ENCODE measurements around the gene POC1A.

Gene POC1A

GRCh38 chr3:52084216-52084945, 69.8 kb downstream of the POC1A start:
- no peak for DNase-seq (ENCODE audit: low read depth)

GRCh38 chr3:52083556-52084087, 70.6 kb downstream of the POC1A start:
- DNase-seq (ENCODE audit: low read depth), result no peak

DNA sequence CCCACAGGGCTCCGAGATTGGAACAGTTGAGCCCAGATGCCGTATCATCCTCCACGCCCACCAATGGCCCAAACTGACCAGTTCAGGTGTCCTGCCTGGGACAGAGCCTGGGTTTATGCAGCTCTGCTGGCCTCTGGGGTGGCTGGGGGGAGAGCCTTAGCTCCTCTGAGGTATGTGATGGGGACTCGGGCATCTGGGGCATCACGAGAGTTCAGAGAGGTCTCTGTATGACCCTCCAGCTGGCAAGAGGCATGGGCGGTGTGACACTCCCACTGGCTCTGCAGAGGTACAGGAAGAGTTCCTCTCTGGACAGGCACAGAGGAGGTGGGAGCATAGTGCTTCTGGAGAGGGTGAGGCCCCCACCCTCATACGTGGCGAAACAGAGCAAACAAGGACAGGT, 71.3 kb downstream of the POC1A start:
- DNase-seq (ENCODE audit: low read depth), result no peak

GRCh38 chr3:52080830-52081719, 73.1 kb downstream of the POC1A start:
- DNase-seq (ENCODE audit: low read depth), result no peak

- DNase-seq (ENCODE audit: low read depth), result no peak
Measured at GRCh38 chr3:52079958-52080357, 74.3 kb downstream of the POC1A start.

DNA sequence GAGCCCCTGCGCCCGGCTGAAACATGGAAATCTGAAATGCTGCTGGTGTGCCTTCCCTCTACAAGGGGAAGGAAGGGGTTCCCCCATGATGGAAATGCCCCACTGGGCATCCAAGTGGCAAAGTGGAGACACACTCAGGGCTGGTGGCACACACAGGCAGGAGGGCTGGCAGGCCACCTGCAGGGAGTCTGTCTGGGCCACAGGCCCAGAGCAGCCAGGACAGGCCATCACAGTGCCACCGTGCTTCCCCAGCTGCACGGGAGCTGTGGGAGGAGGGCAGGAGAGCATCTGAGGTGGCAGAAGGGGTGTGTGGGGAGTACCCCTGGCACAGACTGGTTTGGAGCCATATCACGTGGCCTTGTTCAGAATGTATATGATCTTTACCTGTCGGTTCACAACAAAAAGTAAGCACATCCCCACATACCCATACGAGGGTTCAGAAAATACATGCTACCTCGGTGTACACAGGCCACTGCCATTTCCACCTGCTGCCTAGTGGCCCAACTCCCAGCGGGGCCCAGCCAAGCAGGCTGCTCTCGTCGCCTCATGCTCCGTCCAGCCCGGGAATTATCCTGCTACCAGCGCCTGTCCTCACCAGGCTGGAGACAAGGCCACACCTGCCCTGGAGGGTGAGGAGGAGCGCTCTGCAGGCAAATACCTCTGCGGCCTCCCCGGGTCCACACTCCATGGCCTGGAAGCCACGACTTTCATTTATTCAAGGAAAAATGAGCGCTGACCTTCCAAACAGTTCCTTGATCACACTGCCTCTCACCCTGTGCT, 75.3 kb downstream of the POC1A start:
- DNase-seq (ENCODE audit: low read depth), result no peak

DNA sequence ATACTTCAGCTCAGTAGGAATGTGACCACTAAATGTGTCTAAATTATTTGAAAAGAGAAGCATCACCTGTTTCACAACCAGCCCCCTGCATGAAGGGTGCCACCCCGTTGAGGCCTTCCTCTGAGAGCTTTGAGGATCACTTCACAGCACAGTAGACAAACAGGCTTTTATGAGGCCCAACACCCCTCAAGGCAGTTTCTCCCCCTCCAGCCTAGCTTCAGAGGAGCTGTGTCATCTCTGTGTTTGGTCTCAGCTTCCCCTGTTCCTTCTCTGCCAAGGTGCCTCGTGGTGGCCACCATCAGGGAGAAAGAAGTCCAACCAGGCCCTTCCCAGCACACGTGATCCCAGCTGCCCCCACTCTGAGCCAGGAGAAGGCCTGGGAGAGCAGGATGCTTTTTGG, 76.3 kb downstream of the POC1A start:
- DNase-seq (ENCODE audit: low read depth), result no peak

DNA sequence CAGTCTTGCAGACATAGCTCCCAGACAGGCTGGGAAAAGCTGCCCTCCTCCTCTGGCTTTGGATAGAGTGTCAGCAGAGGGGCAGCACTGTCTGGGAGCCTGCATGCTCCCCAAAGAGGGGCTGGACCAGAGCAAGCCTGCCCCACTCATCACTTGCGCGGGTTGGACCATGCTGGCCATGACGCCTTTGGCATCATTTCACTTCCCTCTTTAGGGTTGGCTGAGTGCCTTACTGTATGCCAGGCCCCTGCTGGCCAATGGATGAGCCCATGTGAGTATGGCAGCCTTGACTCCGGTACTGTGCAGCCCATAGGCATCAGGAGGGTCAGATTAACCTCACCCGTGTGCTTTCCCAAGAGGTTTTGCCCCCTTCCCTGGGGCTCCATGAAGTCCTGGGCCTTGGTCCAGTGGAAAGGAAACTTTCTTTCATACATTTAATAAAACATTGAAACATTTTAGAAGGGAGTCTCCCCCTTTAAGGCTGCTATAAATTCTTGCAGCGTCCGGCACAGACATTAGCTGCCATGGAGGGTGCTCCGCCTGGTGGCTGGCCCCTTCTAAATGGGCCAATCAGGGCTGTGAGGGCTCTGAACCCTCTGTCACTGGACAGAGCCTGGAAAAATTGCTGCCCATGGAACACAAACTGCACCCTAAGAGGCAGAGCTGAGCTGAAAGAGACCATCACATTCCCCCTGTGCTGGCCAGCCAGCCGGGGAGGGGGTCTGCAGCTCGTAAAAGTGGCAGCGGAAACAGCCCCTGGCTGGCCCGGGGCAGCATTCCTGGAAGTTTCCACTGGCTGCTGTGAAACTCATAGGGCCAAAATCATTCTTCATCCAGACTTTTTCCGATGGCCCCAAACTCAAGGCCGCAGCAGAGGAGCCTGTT, 77.1 kb downstream of the POC1A start:
- no peak for DNase-seq (ENCODE audit: low read depth)

- no peak for DNase-seq (ENCODE audit: low read depth)
Measured at GRCh38 chr3:52073490-52073889, 80.7 kb downstream of the POC1A start.

DNA sequence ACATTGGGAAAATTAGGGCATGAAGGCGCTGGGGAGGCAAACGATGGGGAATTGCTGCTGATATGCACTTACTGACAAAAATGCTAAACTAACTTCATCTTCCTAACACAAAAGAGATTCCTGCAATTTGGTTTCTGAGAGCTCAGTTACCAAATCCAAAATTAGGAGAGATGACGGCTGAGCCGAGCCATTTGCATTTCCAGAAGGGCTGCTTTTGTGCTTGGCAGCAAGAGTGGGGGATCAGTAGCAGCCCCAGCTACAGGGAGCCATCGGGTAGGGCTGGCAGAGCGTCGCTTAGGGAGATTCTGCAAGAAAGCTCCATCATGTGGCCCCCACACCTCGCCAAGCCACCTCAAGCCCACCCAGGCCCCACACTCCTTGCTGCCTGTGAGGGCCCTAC, 81.8 kb downstream of the POC1A start:
- DNase-seq (ENCODE audit: low read depth), result no peak

DNA sequence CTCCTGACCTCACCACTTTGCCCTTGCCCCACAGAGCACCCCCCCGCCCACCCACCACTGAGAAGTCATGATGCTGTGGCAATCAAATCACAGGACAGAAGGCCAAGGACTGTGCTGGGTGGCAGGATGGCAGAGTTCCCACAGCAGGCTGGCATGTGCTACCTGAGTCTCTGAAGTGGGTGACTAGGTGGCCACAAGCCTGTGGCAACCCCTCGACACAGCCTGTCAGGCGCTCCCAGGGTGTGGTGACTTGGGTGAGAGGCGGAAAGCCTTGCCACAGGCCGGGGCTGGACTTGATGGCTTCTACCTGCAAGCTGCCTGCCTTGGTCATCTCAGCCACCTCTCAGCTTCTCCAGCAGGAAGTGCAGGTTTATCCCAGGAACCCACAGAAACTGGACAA, 82.2 kb downstream of the POC1A start:
- DNase-seq (ENCODE audit: low read depth), result no peak

- DNase-seq (ENCODE audit: low read depth), result no peak
Measured at GRCh38 chr3:52070724-52071621, 83.2 kb downstream of the POC1A start.

DNA sequence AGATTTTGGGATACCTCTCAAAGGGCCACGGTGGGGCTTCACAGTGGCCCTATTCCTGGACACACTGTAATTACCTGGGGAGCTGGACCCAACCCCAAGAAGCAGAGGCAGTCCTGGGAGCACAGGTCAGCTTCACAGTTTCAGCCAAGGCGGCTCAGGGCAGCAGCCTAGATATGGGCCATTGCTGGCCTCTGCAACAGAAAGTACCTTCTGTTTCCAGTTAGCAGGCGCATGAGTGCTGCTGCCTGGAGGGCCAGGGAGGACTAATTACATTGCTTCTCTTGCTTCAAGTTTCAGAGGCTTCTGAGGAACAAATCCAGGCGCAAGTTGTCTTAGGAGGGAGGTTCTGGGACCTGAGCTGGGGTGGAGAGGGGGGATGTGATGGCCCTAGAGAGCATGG, 84.4 kb downstream of the POC1A start:
- no peak for DNase-seq (ENCODE audit: low read depth)

- no peak for DNase-seq (ENCODE audit: low read depth)
Measured at GRCh38 chr3:52069135-52069534, 85.1 kb downstream of the POC1A start.

GRCh38 chr3:52068730-52069129, 85.5 kb downstream of the POC1A start:
- DNase-seq (ENCODE audit: low read depth), result no peak

GRCh38 chr3:52068055-52068571, 86.1 kb downstream of the POC1A start:
- DNase-seq (ENCODE audit: low read depth), result no peak

DNA sequence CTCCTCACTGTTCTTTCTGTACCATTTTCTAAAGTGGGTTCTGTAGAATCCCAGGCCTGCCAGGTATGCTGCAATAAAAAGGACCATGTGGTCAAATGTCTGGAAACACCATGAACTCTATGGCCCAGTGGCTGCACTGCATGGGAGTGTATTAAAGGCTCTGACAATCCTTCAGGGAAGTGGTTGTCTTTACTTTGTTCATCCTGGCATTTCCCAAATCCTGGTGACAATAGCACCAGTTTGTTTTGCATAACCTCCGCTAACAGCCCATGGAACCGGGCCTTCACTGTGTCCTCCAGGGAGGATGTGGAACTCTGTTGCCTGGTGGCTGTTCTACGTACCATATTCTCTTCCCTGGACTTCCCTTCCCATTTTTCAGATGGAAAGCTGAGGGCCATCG, 86.7 kb downstream of the POC1A start:
- DNase-seq (ENCODE audit: low read depth), result no peak

GRCh38 chr3:52067046-52067445, 87.2 kb downstream of the POC1A start:
- no peak for DNase-seq (ENCODE audit: low read depth)

DNA sequence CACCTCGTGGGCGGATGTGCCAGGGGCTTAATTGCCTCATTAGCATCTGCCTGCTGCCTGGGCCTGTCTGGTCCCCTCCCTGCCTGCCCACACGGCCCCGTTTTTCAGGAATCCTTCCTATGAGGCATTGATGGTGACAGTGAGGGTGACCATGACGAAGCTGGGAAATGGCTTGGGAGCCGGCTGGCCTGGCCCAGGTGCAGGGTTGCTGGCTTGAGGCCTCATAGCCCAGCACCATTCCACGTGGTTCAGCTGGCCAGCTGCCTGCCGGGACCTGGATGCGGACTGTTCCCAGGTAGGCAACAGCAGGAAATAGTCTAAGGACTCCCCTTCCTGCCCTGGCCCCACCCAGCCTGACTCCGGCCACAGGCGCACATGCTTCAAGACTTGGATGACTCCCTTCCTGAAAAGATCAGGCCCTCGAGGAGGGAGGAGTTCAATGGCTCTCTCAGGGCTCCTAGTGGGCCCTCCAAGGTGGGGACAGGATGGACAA, 88.9 kb downstream of the POC1A start:
- no peak for DNase-seq (ENCODE audit: low read depth)

DNA sequence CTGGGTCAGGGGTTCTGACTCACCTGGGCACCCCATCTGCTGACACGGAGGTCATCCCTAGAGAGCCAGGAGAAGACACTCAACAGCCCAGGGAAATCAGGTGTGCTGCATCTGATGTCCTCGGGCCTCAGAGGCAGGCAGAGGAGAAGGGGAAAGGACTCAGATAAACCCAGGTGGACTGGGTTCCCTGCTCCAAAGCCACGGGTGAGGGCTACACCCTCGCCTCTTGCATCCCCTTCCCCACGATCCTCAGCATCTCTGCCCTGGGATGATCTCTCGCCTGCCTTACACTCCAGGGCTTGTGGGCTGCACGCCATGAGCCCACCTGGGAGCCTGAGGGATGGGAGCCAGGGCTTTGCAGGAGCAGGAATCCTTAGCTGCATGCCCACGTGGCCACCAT, 89.7 kb downstream of the POC1A start:
- DNase-seq (ENCODE audit: low read depth), result no peak

All from activated T-cell treated with anti-CD3 and anti-CD28 coated beads for 1 hour (primary cell).